ENCODE measurements around the gene BHLHE40. TPM values are rescaled to one million over a fixed set of nuclear protein-coding genes. Genes with fewer than 3 reads are reported as not detected.
"Not testable (repeated sequence)": the region's sequence is repeated elsewhere in the genome, so short reads cannot be mapped to it uniquely, and the experiment has no call there.

BHLHE40 gene
- total and polyA plus RNA-seq, 7 experiments from 2014 or later = 0.82 to 383 (median 4.3) TPM

DNA sequence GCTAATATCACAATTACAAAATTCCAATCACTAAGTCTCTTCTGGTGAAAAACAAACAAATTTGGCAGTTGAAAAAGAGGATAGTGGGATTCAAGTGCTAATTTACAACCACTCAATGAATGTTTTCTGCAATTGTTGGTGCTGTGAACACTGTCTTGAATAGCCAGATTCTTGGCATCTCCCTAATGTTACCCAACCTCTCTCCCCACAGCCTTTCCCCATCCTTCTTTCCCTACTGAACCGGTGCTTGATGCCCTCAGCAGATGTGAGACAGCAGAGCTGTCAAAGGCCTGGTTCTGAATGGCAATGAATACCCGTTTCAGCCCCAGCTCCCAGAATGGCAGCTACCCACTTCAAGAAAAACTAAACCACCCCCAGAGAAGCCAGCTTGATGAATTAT lies 22.5 kb upstream of the BHLHE40 start:
- peaks cover 4 to 29% (median 5%) of the 10 kb centered on the region in 5 donors for H3K36me3 Mint-ChIP-seq
- intact Hi-C loops (cut with micrococcal nuclease) = no loop called here

DNA sequence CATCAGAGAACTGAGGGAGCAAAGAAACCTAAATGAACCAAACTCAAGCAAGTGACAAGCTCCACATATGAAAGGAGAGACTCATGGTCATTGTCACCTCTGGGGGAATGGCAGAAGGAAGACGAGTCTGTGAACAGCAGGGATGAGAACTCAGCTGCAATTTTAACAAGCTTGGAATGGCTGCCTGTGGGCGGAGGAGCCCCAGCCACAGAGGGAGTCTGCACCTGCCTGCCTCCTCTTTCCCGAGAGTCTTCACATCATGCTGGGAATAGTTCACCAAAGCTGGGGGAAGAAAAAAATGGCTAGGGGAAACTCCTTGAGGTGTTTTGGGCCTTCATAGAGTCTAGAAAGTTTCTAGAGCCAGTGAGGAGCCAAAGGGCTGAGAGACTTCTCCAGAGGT lies 21.3 kb upstream of the BHLHE40 start:
- no peaks in the 10 kb centered on the region for H3K27me3 Mint-ChIP-seq
- CTCF ChIA-PET = no interaction called here
- intact Hi-C loops (cut with micrococcal nuclease) = no loop called here

More for the DNA sequence above, 22.5 kb upstream of the BHLHE40 start:
- DNase-seq = no peak
- H3K4me1 Mint-ChIP-seq = peaks cover 0 to 5% (median 0%) of the 10 kb centered on the region in 7 donors
- H3K27ac Mint-ChIP-seq = peak overlapping the region in 1 of 9 donors; percentile 21
- Histone ChIP-seq H3K36me3 (ENCODE audit: control insufficient read depth in 2 of 3, insufficient read depth in 3 of 3, low read length in 3 of 3) (no peaks in the 10 kb centered on the region), H3K27me3 (ENCODE audit: control insufficient read depth in 2 of 2, insufficient read depth in 2 of 2, low read length in 2 of 2) (no peaks in the 10 kb centered on the region), H3K4me3 (ENCODE audit: low read length) (no peak overlapping the region), H3K27ac (ENCODE audit: low read depth, low read length) (no peak overlapping the region), H3K9me3 (ENCODE audit: control insufficient read depth in 2 of 3, low read length in 3 of 3) (no peaks in the 10 kb centered on the region), H3K4me1 (ENCODE audit: control insufficient read depth in 2 of 2, insufficient read depth in 2 of 2, low read length in 2 of 2) (no peaks in the 10 kb centered on the region)
- peaks cover 0 to 18% (median 6%) of the 10 kb centered on the region in 11 donors for H3K9me3 Mint-ChIP-seq
- POLR2A ChIA-PET = no interaction called here
- no peak overlapping the region for H3K4me3 Mint-ChIP-seq
- H3K27me3 Mint-ChIP-seq = no peaks in the 10 kb centered on the region
- CTCF ChIA-PET = no interaction called here
- no peak for ATAC-seq

DNA sequence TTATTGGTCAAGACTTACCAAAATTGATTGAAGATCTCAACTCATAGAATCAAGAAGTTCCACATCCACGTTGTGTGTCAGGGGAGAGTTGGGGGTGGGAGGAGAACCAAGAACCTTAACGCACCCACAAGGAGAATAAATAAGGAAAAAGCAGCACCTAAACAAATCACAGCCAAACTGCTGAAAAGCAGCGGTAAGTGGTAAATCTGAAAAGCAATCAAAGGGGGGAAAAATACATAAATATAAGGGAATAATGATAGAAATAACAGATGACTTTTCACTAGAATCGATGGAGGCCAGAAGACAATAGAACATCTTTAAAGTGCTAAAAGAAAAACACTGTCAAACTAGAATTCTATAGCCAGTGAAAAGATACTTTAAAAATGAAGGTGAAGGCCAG lies 20.1 kb upstream of the BHLHE40 start:
- peaks cover 0 to 8% (median 3%) of the 10 kb centered on the region in 7 donors for H3K4me1 Mint-ChIP-seq
- Histone ChIP-seq H3K27me3 (ENCODE audit: control insufficient read depth in 2 of 2, insufficient read depth in 2 of 2, low read length in 2 of 2) (no peaks in the 10 kb centered on the region), H3K36me3 (ENCODE audit: control insufficient read depth in 2 of 3, insufficient read depth in 3 of 3, low read length in 3 of 3) (no peaks in the 10 kb centered on the region), H3K4me3 (ENCODE audit: low read length) (no peak overlapping the region), H3K4me1 (ENCODE audit: control insufficient read depth in 2 of 2, insufficient read depth in 2 of 2, low read length in 2 of 2) (no peaks in the 10 kb centered on the region), H3K9me3 (ENCODE audit: control insufficient read depth in 2 of 3, low read length in 3 of 3) (no peaks in the 10 kb centered on the region), H3K27ac (ENCODE audit: low read depth, low read length) (no peak overlapping the region)
- H3K4me3 Mint-ChIP-seq = no peak overlapping the region
- DNase-seq = no peak
- CTCF ChIA-PET = no interaction called here
- H3K9me3 Mint-ChIP-seq = peaks cover 0 to 17% (median 6%) of the 10 kb centered on the region in 11 donors
- POLR2A ChIA-PET = no interaction called here
- H3K36me3 Mint-ChIP-seq = peaks cover 4 to 25% (median 5%) of the 10 kb centered on the region in 5 donors
- no peak for ATAC-seq
- peak overlapping the region in 1 of 9 donors; percentile 66 for H3K27ac Mint-ChIP-seq
- no peaks in the 10 kb centered on the region for H3K27me3 Mint-ChIP-seq
- intact Hi-C loops (cut with micrococcal nuclease) = no loop called here

More for the DNA sequence above, 21.3 kb upstream of the BHLHE40 start:
- H3K36me3 ChIP-seq (ENCODE audit: control insufficient read depth in 2 of 3, insufficient read depth in 3 of 3, low read length in 3 of 3) = no peaks in the 10 kb centered on the region
- POLR2A ChIA-PET = no interaction called here
- no peak overlapping the region for H3K4me3 Mint-ChIP-seq
- peaks cover 4 to 30% (median 5%) of the 10 kb centered on the region in 5 donors for H3K36me3 Mint-ChIP-seq
- H3K27ac ChIP-seq (ENCODE audit: low read depth, low read length) = no peak overlapping the region
- H3K9me3 ChIP-seq (ENCODE audit: control insufficient read depth in 2 of 3, low read length in 3 of 3) = no peaks in the 10 kb centered on the region
- no peak overlapping the region for H3K4me3 ChIP-seq (ENCODE audit: low read length)
- H3K27ac Mint-ChIP-seq = peak overlapping the region in 1 of 9 donors; percentile 25
- H3K9me3 Mint-ChIP-seq = peaks cover 0 to 18% (median 6%) of the 10 kb centered on the region in 11 donors
- no peaks in the 10 kb centered on the region for H3K27me3 ChIP-seq (ENCODE audit: control insufficient read depth in 2 of 2, insufficient read depth in 2 of 2, low read length in 2 of 2)
- no peak for DNase-seq
- H3K4me1 ChIP-seq (ENCODE audit: control insufficient read depth in 2 of 2, insufficient read depth in 2 of 2, low read length in 2 of 2) = no peaks in the 10 kb centered on the region
- H3K4me1 Mint-ChIP-seq = peaks cover 0 to 5% (median 0%) of the 10 kb centered on the region in 7 donors
- no peak for ATAC-seq

DNA sequence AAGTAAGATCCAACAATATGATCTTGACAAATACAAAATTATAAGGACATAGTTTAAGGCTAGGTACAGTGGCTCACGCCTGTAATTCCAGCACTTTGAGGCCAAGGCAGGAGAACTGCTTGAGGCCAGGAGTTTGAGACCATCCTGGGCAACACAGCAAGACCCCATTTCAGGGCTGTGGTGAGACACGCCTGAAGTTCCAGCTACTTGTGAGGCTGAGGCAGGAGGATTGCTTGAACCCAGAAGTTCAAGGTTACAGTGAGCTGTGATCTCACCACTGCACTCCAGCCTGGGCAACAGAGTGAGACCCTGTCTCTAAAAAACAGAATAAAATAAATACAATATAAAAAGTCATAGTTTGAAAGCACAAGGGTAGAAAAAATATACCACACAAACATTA lies 17.4 kb upstream of the BHLHE40 start:
- CTCF ChIA-PET; H3K4me3 Mint-ChIP-seq; ATAC-seq; H3K27ac Mint-ChIP-seq; intact Hi-C loops (cut with micrococcal nuclease); H3K27me3 Mint-ChIP-seq; H3K9me3 ChIP-seq (ENCODE audit: control insufficient read depth in 2 of 3, low read length in 3 of 3); DNase-seq; POLR2A ChIA-PET; H3K36me3 ChIP-seq (ENCODE audit: control insufficient read depth in 2 of 3, insufficient read depth in 3 of 3, low read length in 3 of 3); H3K4me3 ChIP-seq (ENCODE audit: low read length); H3K27me3 ChIP-seq (ENCODE audit: control insufficient read depth in 2 of 2, insufficient read depth in 2 of 2, low read length in 2 of 2); H3K4me1 ChIP-seq (ENCODE audit: control insufficient read depth in 2 of 2, insufficient read depth in 2 of 2, low read length in 2 of 2); H3K27ac ChIP-seq (ENCODE audit: low read depth, low read length): not testable (repeated sequence)
- Mint-ChIP-seq H3K4me1 (peaks cover 3 to 24% (median 15%) of the 10 kb centered on the region in 7 donors), H3K36me3 (peaks cover 6 to 38% (median 10%) of the 10 kb centered on the region in 5 donors), H3K9me3 (peaks cover 1 to 29% (median 11%) of the 10 kb centered on the region in 11 donors)

DNA sequence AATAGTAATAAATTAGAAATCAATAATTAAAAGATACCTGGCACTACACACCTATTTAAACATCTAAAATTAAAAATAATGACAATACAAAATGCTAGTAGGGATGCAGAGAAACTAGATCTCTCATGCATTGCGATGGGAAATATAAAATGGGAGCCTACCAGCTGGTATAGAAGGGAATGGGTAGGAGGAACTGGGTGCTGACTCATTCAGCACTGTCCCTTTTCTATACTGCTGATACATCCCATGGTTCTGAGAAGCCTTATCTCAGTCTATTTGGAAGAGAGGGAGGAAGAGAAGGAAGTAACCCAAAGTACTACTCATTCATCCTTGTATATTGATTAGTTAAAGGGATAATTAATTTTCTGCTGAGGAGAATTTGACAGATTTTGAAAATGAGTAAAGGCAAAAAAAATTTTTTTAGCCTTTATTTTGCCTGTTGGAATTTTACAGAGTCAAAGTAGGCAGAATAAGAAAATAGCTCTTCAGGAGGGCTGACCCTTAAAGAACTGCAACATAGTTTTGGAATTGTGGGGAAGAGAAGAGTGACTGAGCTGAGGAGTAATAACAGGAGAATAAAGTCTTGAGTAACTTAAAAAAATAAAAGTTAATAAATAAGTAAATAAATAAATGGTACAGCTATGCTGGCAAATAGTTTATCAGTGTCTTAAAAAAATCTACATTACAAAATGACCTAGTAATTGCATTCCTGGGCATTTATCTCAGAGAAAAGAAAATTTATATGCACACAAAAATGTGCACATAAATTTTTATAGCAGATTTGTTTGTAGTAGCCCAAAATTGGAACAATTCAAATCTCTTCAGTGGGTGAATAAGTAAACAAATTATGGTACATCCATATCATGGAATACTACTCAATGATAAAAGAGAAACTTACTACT lies 15.3 kb upstream of the BHLHE40 start:
- H3K9me3 Mint-ChIP-seq = peaks cover 8 to 44% (median 25%) of the 10 kb centered on the region in 11 donors
- Histone ChIP-seq H3K27me3 (ENCODE audit: control insufficient read depth in 2 of 2, insufficient read depth in 2 of 2, low read length in 2 of 2) (no peaks in the 10 kb centered on the region), H3K9me3 (ENCODE audit: control insufficient read depth in 2 of 3, low read length in 3 of 3) (no peaks in the 10 kb centered on the region), H3K4me3 (ENCODE audit: low read length) (no peak overlapping the region), H3K27ac (ENCODE audit: low read depth, low read length) (no peak overlapping the region), H3K36me3 (ENCODE audit: control insufficient read depth in 2 of 3, insufficient read depth in 3 of 3, low read length in 3 of 3) (no peaks in the 10 kb centered on the region), H3K4me1 (ENCODE audit: control insufficient read depth in 2 of 2, insufficient read depth in 2 of 2, low read length in 2 of 2) (peaks cover 8 to 10% of the 10 kb centered on the region in 2 donors)
- H3K4me3 Mint-ChIP-seq = no peak overlapping the region
- intact Hi-C loops (cut with micrococcal nuclease) = loop anchor here in 1 of 2 donors (2.0 kb wide), 1 partner anchor 15 kb away; the partner anchor contains the start of gene BHLHE40
- H3K27me3 Mint-ChIP-seq = no peaks in the 10 kb centered on the region
- H3K36me3 Mint-ChIP-seq = peaks cover 13 to 45% (median 20%) of the 10 kb centered on the region in 5 donors
- peaks cover 3 to 26% (median 19%) of the 10 kb centered on the region in 7 donors for H3K4me1 Mint-ChIP-seq
- peak overlapping the region in 1 of 9 donors; percentile 63 for H3K27ac Mint-ChIP-seq
- DNase-seq (no peak), ATAC-seq (no peak)
- ChIA-PET POLR2A (interaction anchor here (1.0 kb wide), 1 partner anchor 15 kb away, joined by 4 read pairs; no protein-coding TSS in a partner anchor), CTCF (no interaction called here)

DNA sequence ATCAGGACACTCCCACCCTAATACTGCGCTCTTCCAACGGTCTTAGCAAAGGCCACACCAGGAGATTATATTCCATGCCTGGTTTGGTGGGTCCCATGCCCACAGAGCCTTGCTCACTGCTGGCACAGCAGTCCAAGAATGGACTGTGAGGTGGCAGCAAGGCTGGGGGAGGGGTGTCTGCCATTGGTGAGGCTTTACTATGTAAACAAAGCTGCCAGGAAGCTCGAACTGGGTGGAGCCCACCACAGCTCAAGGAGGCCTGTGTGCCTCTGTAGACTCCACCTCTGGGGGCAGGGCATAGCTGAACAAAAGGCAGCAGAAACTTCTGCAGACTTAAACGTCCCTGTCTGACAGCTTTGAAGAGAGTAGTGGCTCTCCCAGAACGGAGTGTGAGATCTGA lies 13.2 kb upstream of the BHLHE40 start:
- H3K27ac ChIP-seq (ENCODE audit: low read depth, low read length); H3K27me3 ChIP-seq (ENCODE audit: control insufficient read depth in 2 of 2, insufficient read depth in 2 of 2, low read length in 2 of 2); ATAC-seq; H3K9me3 ChIP-seq (ENCODE audit: control insufficient read depth in 2 of 3, low read length in 3 of 3); H3K27me3 Mint-ChIP-seq; intact Hi-C loops (cut with micrococcal nuclease); H3K4me1 ChIP-seq (ENCODE audit: control insufficient read depth in 2 of 2, insufficient read depth in 2 of 2, low read length in 2 of 2); H3K36me3 ChIP-seq (ENCODE audit: control insufficient read depth in 2 of 3, insufficient read depth in 3 of 3, low read length in 3 of 3): not testable (repeated sequence)
- peaks cover 3 to 26% (median 21%) of the 10 kb centered on the region in 7 donors for H3K4me1 Mint-ChIP-seq
- ChIA-PET CTCF (interaction anchor here (0.6 kb wide), 1 partner anchor 93 kb away, joined by 3 read pairs; no protein-coding TSS in a partner anchor), POLR2A (interaction anchor here (0.7 kb wide), 1 partner anchor 10 kb away, joined by 5 read pairs; no protein-coding TSS in a partner anchor)
- H3K9me3 Mint-ChIP-seq = peaks cover 10 to 51% (median 29%) of the 10 kb centered on the region in 11 donors
- H3K4me3 Mint-ChIP-seq = peak overlapping the region in 6 of 10 donors; percentile 12 to 60 (median 36)
- H3K27ac Mint-ChIP-seq = peak overlapping the region in 8 of 9 donors; percentile 33 to 94 (median 72)
- peak in 6 of 9 donors; percentile 23 to 54 (median 31) for DNase-seq
- peaks cover 12 to 54% (median 17%) of the 10 kb centered on the region in 5 donors for H3K36me3 Mint-ChIP-seq
- peak overlapping the region; percentile 8 for H3K4me3 ChIP-seq (ENCODE audit: low read length)
